Heart left ventricle (tissue), 13 donors: ENCODE measurements around the gene CNTNAP5.

ENCODE experiments used
- CTCF ChIP-seq, 12 donors: fragments of 200-600 bp; sonication (generic) in 4 of 12; IDR thresholded peaks; one replicate each; pipeline versions ENCODE4 v1.5.0 to v1.8.0; 2018 to 2022; ENCODE audit warnings: antibody characterized with exemption in 12 of 12, mild to moderate bottlenecking in 5 of 12
- POLR2A ChIP-seq, 2 donors: fragments of 450-650 bp; IDR thresholded peaks; one replicate each; pipeline ENCODE4 v1.6.1; 2017; ENCODE audit warnings: antibody characterized with exemption in 2 of 2, mild to moderate bottlenecking in 2 of 2, moderate library complexity in 2 of 2
- donor health status: ischemic (EF 13 %, LVEDD 7.1; RV severe dilation, severe dysfunction).
- donor health status: DM: no; HTN: yes; CAD: no.
- donor health status: DM: no; HTN: no; CAD: no.
- donor health status: ischemic (EF 25% LVEDD 6.9; RV normal size, moderate dysfunction).
- donor health status: ischemic (EF 25% LVEDD 5.7; RV mildly dilated, moderate dysfunction).
- donor health status: ischemic (EF 35%, LVEDD 5.7; RV mildly dilated, moderate dysfunction).
- donor health status: nonischemic (EF 11% LVEDD 7.7; RV severe dilation, severe dysfunction).
- donor health status: DM: yes; HTN: yes; CAD: no.
- donor health status: PGD.
- donor health status: ischemic (EF 29% LVEDD 5.4; RV normal size, mild dysfunction).
- donor health status: nonischemic (EF 23%, LVEDD 6.1; RV moderate dilation, normal function).

- TF ChIP-seq CTCF (IDR thresholded peaks at IDR 0.05) (no peak), POLR2A (IDR thresholded peaks at IDR 0.05) (no peak)
Measured at GRCh38 chr2:124880995-124881394, 855.9 kb downstream of the CNTNAP5 start.
